ENCODE results near the gene PPCS.

Gene PPCS

DNA sequence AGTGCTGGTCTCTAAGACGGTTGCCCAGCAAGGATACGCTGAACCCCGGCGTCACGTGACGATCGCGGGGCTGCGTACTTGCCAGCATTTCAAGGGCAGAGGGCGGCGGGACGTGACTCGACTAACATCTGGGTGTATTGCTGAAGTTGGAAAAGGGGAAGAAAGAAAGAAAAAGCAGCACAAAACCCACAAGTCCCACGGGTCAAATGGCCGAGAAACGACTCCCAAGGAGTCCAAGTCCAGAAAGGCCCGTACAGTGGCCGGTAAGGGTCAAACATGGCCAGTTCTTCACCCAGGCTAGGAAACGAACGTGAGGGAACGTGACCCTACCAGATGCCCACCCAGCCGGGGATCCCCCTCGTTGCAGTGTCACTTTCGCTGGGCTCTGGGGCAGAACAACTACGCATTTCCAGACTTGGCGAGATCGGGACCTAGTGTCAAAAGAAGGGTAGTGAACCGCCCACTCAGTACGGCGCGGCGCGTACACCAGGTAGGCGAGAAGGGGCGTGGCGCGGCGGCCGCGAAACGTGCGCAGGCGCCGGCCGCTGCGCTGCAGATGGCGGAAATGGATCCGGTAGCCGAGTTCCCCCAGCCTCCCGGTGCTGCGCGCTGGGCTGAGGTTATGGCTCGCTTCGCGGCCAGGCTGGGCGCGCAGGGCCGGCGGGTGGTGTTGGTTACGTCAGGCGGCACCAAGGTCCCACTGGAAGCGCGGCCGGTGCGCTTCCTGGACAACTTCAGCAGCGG lies at the start of gene PPCS, which contains the start of gene ZMYND12:
Gene PPCS (plus strand): TSS at position 534 of the 744 bp plus-strand sequence. CDS start 23 bp downstream, at position 557.
Gene ZMYND12 (minus strand): TSS at position 13 of the 744 bp plus-strand sequence. CDS start 25 bp downstream, outside the sequence.
- in situ Hi-C loops (cut with MboI; ENCODE audit: low sequenced_read_pairs): no loop called here

DNA sequence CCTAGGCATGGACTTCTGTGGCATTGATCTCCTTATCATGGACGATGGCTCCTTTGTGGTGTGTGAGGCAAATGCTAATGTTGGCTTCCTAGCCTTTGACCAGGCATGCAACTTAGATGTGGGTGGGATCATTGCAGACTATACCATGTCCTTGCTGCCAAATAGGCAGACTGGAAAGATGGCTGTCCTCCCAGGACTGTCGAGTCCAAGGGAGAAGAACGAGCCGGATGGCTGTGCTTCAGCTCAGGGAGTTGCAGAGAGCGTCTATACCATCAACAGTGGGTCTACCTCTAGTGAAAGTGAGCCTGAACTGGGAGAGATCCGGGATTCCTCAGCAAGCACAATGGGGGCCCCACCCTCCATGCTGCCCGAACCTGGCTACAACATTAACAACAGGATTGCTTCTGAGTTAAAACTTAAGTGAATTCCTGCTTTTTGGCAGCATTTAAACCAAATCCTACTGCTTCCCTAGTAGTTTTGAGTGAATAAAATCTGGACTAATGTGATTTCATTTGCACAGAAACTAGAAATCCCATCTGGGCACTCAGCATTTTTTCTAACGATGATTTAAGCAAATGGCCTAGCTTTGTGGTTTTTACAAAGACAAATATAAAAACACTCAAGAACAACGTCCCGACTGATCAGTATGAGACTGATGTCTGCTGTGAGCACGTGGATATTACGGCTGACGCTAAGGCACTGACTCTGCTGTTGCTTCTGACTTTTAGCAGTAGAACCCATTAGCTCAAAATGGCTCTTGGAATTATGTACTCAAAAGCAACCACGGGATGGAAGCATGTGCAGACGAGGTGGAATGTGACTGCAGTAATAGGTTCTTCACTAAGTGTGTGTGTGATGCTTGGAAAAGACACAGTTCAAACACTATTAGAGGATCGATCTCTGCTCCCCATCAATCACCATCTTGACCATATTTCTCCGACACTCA lies 41.5 kb upstream of the PPCS start:
- in situ Hi-C loops (cut with MboI; ENCODE audit: low sequenced_read_pairs): no loop called here

DNA sequence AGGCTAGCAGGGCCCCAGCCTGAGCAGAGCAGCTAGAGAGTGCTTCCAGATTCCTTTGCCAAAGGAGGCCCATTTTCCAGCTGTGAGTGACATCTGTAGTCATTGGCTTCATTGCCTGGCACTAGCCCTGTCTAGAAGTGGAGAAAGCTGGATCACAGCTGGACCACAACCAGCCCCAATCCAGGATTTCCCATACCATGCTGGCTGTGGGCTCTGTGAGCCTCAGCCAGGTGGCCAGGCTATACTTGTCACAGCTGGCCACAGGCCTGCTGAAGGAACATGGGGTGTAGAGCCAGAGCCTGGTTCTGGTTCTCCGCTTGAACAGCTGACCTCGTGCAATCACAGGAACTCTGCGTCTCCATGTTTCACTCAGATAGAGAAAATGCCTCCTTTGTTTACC lies 39.2 kb upstream of the PPCS start:
- in situ Hi-C loops (cut with MboI; ENCODE audit: low sequenced_read_pairs): no loop called here

DNA sequence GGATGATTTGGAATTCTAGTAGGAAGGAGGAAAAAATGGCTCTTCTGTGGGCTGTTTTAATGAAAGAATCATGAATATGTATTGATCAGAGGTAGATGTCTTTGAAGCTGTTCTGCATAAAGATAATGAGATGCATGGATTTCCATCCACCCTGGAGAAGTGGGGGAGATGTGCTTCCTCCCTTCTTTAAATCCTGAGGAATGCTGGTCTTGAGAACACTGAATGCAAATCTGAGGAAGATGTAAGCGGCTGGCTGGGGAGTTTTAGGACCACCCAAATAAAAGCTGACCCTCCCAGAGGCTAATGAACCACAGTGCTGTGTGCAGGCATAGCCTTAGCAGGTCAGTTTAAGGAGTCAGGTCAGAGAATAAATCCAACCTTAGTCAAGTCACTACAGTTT lies 37.8 kb upstream of the PPCS start:
- in situ Hi-C loops (cut with MboI; ENCODE audit: low sequenced_read_pairs): no loop called here

DNA sequence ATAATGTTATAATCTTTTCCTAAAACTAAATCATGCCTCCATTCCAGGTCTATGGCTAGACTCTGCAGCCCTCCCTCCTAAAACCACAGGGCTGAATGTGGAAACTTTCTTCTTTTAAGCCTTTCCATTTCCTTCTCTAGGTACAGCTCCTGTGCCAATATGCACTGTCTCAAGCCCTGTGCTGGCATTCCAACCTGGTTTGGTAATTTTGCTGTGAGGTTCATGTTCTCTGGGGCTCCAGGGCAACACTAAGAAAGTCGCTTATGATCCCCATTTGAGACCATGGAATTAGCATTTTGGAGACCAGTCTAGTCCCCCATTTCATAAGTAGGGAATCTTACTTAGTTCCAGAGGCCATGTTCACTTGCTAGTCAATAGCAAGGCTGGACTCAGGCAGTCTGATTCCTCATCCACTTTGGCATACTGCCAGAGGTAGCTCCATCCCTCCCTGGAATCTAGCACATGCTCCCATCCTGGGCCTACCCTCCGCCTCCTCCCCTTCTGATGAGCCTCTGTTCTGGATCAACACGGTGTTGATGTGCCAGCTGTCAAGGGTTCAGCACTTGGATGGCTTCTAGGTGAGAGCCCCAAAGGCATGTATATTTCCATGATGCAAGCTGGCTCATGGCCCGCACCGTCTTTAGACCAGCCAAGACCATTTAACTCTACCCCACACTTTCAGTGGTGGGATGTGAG lies 37.1 kb upstream of the PPCS start:
- in situ Hi-C loops (cut with MboI; ENCODE audit: low sequenced_read_pairs): no loop called here

DNA sequence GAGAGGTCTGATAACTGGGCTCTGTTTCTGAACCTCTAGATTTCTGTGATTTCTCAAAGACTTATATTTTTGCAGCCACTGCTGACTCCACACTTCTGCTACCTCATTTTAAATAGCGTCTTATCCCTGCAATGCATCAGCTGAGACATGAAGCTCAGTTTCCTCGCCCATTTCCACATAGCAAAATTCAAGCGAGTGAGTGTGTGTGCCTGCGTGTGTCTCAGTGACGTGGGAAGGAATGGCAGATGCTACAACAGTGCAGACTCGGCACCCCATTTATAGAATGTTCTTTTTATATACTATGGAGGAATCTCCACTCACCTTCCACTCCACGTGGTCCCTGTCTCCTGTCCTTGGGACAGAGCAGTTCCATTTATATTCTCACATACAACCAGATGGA lies 36.2 kb upstream of the PPCS start:
- in situ Hi-C loops (cut with MboI; ENCODE audit: low sequenced_read_pairs): loop anchor here (10.0 kb wide), 1 partner anchor 65 kb away; no protein-coding TSS in a partner anchor

DNA sequence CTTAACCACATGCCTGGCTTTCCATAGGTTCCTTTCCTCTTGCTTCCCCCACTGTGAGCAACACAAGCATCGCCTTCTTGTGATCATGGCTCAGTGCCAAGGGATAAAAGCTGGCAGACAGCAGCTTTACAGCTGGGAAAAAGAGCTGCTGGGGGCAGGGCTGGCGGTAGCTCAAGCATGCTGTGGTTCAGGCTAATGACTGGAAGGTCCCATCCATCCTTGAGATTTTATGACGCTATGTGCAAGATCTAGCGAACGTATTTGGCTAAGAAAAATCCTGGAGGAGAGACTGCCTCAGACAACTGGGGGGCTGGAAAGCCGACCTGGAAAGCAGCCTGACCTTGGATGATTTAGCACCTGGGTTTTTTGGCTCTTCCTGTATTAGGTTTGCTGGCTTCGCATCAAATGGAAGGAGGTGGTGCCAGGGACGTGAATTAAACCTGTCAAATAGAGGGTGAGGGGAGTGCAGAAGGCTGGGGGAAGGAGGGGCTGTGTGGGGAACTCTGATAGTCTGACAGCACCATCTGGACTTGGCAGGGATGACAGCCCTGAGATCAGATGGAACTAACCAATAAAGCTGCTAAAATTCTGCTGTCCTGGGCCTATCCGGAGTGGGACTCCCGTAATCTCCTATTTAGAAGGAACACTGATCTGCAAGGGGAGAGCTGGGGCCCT lies 35.3 kb upstream of the PPCS start:
- in situ Hi-C loops (cut with MboI; ENCODE audit: low sequenced_read_pairs): loop anchor here (10.0 kb wide), 1 partner anchor 64 kb away; no protein-coding TSS in a partner anchor

DNA sequence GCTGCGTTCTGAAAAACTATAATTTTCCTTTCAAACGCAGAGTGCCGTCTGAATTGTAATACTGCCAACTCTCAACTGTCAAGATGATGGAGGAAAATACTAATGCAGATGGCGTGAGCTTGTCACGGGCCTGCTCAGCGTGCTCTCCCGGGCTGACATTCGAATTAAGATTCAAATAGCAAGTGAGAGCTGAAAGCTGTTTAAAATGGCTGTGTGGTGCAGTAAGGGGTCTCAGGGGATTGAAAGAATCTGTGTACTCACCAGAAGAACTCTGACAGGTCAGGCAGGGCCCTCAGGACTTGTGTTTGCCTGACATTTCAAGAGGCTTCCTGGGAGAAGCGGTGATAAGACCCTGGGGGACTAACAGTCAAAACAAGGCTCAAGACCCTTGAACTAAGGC lies 33.6 kb upstream of the PPCS start:
- in situ Hi-C loops (cut with MboI; ENCODE audit: low sequenced_read_pairs): loop anchor here (10.0 kb wide), 1 partner anchor 62 kb away; no protein-coding TSS in a partner anchor

DNA sequence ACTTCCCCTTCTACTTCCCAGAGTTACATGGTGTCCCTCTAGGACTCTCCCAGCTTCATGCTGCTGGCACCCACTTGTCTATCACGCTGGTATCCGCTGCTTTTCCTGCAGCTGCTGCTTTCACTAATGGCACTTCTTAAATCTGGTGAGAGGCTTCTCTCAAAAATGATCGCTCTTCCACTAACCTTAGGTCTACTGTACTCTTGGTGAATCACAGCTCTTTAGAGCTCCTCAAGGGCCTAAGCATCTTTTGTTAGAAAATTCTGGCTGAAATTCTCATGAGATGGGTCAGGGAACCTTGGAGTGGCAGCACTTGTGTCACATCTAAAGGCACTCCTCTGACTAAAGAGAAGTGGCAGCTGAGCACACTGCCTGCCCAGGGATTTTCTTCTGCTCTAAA lies 32.7 kb upstream of the PPCS start:
- in situ Hi-C loops (cut with MboI; ENCODE audit: low sequenced_read_pairs): loop anchor here (10.0 kb wide), 1 partner anchor 61 kb away; no protein-coding TSS in a partner anchor

DNA sequence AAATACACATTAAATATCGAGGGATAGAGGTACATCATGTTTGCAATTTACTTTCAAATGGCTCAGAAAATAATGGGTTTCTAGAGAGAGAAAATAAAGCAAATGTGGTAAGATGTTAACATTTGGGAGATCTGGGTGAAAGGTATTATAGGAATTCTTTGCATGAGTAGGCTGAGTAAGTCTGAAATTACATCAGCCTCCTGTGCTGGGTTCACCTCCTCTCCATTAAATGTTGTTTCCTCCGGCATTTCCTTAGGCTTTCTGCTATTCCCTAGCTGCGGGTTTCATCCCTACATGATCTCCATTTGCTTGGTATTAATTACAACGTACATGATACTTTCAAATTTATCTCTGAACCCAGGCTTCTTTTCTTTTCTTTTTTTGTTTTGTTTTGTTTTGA lies 32.1 kb upstream of the PPCS start:
- in situ Hi-C loops (cut with MboI; ENCODE audit: low sequenced_read_pairs): loop anchor here (10.0 kb wide), 1 partner anchor 61 kb away; no protein-coding TSS in a partner anchor

DNA sequence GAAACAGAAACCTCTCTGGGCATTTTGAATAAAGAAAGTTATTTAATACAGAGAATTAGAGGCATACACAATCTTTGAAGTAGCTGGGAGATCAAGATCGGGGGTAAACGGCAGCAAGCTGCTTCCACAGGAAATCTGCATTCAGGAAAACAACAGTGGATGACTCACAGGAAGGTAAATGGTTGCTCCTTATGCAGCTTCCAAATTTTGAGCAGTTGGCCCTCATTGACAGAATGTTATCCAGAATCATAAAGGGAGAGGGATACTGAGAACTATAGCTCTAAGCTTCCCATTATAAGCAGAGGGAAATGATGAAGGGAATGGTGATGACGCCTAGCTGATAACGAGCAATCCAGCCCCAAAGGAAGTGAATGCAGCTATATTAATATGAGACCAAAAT lies 29.1 kb upstream of the PPCS start:
- in situ Hi-C loops (cut with MboI; ENCODE audit: low sequenced_read_pairs): loop anchor here (10.0 kb wide), 1 partner anchor 58 kb away; no protein-coding TSS in a partner anchor

DNA sequence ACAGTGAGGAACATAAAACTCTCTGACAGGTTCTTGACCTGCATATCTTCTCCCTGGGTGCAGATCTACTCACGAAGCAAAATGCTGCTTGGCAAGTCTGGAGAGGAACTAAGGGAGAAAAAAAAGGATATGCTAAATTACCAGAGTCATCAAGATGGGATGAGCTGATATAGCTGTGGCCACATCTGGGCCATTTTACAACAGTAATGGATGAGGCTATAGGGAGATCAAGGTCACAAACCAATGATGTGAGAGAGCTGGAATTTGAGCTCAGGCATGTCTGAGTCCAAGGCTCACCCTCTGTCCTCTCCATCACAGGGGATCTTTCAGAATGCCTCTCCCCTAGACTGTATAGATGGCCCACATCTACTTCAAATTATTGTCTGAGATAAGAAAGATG lies 26.7 kb upstream of the PPCS start:
- in situ Hi-C loops (cut with MboI; ENCODE audit: low sequenced_read_pairs): loop anchor here (10.0 kb wide), 1 partner anchor 55 kb away; no protein-coding TSS in a partner anchor

DNA sequence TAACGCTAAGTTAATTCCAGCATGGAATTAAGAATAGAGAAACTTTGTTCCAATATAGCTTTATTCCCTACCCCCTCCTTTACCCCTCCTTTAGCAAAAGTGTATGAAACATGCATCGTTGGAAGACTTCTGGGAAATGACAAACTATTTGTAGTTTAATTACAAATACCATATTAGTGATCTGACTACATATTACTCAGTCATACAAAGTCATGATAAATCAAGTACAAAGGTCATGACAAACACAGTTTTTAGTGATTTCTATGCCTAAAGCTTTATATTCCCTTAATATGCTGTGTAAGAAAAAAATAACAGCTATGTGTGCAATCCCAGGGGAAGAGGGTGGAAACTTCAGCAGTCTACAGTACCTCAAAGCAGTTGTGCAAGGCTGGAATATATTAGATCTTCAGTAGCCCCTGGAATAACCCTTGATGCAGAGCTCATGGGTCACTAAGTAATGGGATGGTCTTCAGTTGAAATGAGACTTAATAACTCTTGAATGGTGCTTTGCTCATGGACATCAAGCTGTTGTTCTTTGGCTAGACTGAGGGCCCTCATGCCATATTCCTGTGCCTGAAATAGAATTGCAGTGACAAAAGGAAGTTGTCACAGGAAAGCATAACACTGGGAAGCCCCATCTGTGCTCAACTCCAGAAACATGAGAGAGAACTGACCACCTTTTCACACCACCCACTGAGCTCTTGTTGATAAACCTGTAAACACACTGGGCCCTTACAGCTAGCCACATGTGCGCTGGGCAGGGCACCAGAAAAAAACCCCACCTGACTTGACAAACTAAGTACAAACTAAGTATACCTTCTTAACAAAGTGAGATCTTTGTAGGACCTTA lies 25.8 kb upstream of the PPCS start:
- in situ Hi-C loops (cut with MboI; ENCODE audit: low sequenced_read_pairs): no loop called here

DNA sequence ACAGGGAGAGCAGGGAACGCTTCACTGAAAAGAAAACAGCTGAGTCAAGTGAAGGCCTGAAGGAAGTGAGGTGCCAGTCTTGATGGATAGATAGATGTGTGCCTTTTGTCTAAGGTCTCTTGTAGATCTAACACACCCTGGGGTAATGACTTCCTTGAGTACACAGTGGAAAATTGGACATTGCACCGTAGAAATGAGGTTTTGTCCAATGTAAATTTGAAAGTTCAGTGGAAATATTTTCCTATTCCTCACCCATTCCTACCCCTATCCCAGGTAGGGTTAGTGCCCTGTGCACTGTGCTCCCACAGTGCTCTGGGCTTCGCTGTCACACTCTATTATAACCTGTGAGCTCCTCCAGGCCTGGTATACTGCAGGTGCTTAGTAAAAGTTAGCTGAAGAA lies 24.8 kb upstream of the PPCS start:
- in situ Hi-C loops (cut with MboI; ENCODE audit: low sequenced_read_pairs): no loop called here

DNA sequence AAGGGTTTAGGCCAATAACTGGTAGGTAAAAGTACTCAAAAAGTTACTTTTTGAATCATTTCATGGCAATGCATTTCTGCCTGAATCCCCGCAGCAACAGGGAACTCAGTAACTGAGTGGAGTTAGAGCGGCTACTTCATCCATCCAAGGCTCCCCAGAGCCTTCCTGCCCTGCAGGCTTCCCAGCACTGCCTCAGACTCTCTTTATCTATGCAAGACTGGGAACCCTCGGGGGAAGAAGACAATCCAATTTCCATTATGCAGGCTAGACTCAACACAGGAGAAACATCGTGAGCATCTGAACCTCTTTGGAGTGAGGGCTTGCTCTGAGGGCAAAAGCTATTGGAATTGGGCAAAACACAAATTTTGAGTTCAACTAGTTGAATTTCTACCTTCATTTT lies 23.6 kb upstream of the PPCS start:
- in situ Hi-C loops (cut with MboI; ENCODE audit: low sequenced_read_pairs): no loop called here

DNA sequence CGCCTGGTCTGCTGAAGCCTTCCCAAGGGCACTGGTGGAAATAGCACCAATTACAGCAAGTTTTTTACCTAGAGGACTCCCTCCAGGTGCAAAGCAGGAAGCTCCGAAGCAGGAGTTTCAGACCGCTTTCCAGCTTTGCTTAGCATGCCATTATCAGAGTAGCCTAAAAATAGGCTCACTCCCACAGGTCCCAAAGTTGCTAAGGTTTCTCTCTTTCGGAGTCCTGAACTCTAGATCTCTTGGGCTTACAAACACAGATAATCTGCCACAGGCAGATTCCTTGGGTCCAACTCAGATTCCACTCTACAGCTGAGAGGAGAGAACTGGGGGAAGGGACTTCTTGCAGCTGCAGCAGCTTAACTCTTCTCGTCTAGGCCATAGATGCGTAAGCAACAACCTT lies 23.0 kb upstream of the PPCS start:
- in situ Hi-C loops (cut with MboI; ENCODE audit: low sequenced_read_pairs): no loop called here

DNA sequence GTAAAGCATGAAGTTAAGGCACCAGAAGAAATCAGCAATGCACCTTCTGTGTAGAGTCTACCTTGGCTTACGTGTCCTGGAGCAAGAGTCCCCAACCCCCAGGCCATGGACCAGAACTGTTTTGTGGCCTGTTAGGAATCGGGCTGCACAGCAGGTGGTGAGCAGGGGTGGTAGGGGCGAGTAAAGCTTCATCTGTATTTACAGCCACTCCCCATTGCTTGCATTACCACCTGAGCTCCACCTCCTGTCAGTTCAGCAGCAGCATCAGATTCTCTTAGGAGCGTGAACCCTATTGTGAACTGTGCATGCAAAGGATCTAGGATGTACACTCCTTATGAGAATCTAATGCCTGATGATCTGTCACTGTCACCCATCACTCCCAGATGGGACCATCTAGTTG lies 22.0 kb upstream of the PPCS start:
- in situ Hi-C loops (cut with MboI; ENCODE audit: low sequenced_read_pairs): no loop called here

DNA sequence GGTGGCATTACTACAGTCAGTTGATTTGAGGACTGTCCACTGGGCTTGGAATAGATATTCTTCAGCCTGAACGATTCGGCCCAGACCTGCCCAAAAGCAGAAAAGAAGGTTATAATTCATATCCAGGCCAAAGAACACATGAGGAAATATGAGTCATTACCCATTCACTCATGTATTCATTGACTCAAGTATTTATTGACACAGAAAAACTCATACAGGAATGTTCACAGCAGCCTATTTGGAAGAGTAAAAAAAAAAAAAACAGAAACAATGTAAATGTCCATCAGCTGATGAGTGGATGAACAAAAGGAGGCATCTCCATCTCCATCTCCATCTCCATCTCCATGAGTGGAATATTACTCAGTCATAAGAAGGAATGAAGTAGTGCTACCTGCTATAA lies 16.4 kb upstream of the PPCS start:
- in situ Hi-C loops (cut with MboI; ENCODE audit: low sequenced_read_pairs): no loop called here

DNA sequence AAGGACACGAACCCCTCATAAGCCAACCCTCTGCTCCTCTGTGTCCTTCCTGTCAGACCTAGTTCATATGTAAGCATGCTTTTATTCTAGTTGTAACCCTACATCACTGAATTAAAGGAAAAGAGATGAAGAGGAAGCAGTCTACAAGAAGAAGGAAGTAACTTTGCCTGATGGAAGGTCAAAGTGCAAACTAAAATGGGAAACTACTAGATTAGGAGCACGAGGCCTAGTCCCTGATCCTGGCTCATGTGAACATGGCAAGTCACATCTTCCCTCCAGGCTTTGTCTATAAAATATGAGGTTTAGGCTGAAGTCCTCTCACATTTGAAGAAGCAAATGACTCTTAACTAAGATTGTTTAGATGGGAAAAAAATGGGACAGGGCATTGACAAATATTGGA lies 13.7 kb upstream of the PPCS start:
- in situ Hi-C loops (cut with MboI; ENCODE audit: low sequenced_read_pairs): no loop called here

All from HL-60/S4 (cell line).